Stimulated activated CD4-positive, alpha-beta T cell treated with anti-CD3 and anti-CD28 coated beads, Interleukin-1b, Interleukin-23, amount 100 ng/mL, for 24 hours (primary cell): Measurements from ENCODE around the gene TMEM198.

Source experiments
- DNase-seq, 4 experiments: peaks; one replicate each; pipeline ENCODE4 v3.0.0-alpha.2; 2020; ENCODE audit warnings: low read depth in 4 of 4, low spot score in 1 of 4

The TMEM198 gene

GRCh38 chr2:219508971-219509779, 34.7 kb upstream of the TMEM198 start:
- DNase-seq = no peak

- peak in 2 of 4 experiments; percentile 36 to 39 for DNase-seq
Measured at GRCh38 chr2:219509780-219510511, 33.9 kb upstream of the TMEM198 start.

- DNase-seq = no peak
Measured at GRCh38 chr2:219510512-219511135, 33.2 kb upstream of the TMEM198 start.

- no peak for DNase-seq
Measured at GRCh38 chr2:219511547-219512325, 32.1 kb upstream of the TMEM198 start.

GRCh38 chr2:219512524-219513216, 31.2 kb upstream of the TMEM198 start:
- DNase-seq = no peak

- no peak for DNase-seq
Measured at GRCh38 chr2:219513787-219514186, 30.0 kb upstream of the TMEM198 start.

GRCh38 chr2:219514196-219514761, 29.5 kb upstream of the TMEM198 start, which contains the start of gene ASIC4:
Gene ASIC4, plus strand, starts transcription at chr2:219514482. Its CDS starts 243 bp downstream, at chr2:219514725.
- DNase-seq = no peak

- DNase-seq = no peak
Measured at GRCh38 chr2:219514836-219515235, 29.0 kb upstream of the TMEM198 start.

- no peak for DNase-seq
Measured at GRCh38 chr2:219515874-219516629, 27.8 kb upstream of the TMEM198 start.

- no peak for DNase-seq
Measured at GRCh38 chr2:219516888-219517287, 26.9 kb upstream of the TMEM198 start.

- no peak for DNase-seq
Measured at GRCh38 chr2:219517954-219518778, 25.7 kb upstream of the TMEM198 start.

GRCh38 chr2:219519526-219519916, 24.3 kb upstream of the TMEM198 start:
- no peak for DNase-seq

- DNase-seq = no peak
Measured at GRCh38 chr2:219520079-219520478, 23.7 kb upstream of the TMEM198 start.

GRCh38 chr2:219521066-219521880, 22.6 kb upstream of the TMEM198 start:
- no peak for DNase-seq

- DNase-seq = no peak
Measured at GRCh38 chr2:219522111-219523030, 21.5 kb upstream of the TMEM198 start.

GRCh38 chr2:219523031-219523671, 20.7 kb upstream of the TMEM198 start:
- DNase-seq = no peak
